Thoracic aorta (tissue), 2 donors: ENCODE data around the gene ACBD7. TPM values are rescaled to one million over a fixed set of nuclear protein-coding genes. Genes with fewer than 3 reads are reported as not detected.

Experiments used
- ATAC-seq: fragments of 150-250 bp; one replicate; pipeline ENCODE4 v1.8.0; 2017; ENCODE audit warnings: low read depth; ENCODE audit not compliant: insufficient number of reproducible peaks, low FRiP score
- DNase-seq: peaks from one replicate; pipeline ENCODE4 v3.0.0-alpha.2; 2020; ENCODE audit warnings: low spot score
- H3K27ac ChIP-seq, 2 donors: fragments of 200-600 bp; sonication (generic); 1 replicate in 1 of 2; 2 replicates in 1 of 2; pipeline ENCODE4 v1.5.1; 2016; ENCODE audit warnings: mild to moderate bottlenecking in 2 of 2, moderate library complexity in 2 of 2
- H3K27me3 ChIP-seq: fragments of 200-600 bp; sonication (generic); replicated peaks from 2 replicates; pipeline ENCODE4 v1.6.0; 2016; ENCODE audit warnings: mild to moderate bottlenecking; ENCODE audit not compliant: insufficient read depth
- H3K36me3 ChIP-seq: fragments of 200-600 bp; sonication (generic); one replicate; pipeline ENCODE4 v1.5.1; 2016
- H3K4me1 ChIP-seq, 2 donors: fragments of 200-600 bp; sonication (generic); 1 replicate in 1 of 2; 2 replicates in 1 of 2; pipeline versions ENCODE4 v1.5.1 to v1.6.0; 2016; ENCODE audit warnings: low read depth in 2 of 2, mild to moderate bottlenecking in 1 of 2; ENCODE audit not compliant: control insufficient read depth in 1 of 2
- H3K4me3 ChIP-seq: fragments of 200-600 bp; sonication (generic); 2 replicates; pipeline ENCODE4 v1.5.1; 2016; ENCODE audit warnings: mild to moderate bottlenecking
- H3K9me3 ChIP-seq: fragments of 200-600 bp; sonication (generic); 2 replicates; pipeline ENCODE4 v1.5.1; 2016
- CTCF ChIP-seq: fragments of 200-600 bp; sonication (generic); IDR thresholded peaks from one replicate; pipeline ENCODE4 v1.5.1; 2019; ENCODE audit warnings: antibody characterized with exemption
- total RNA-seq, 2 donors: library from RNA; depleted of rRNA; stranded (reverse); fragments of >200 nt; gene quantifications; one replicate each; pipeline versions ENCODE4 v1.1.0 to v1.2.3, GENCODE V29; 2016

ACBD7 gene
- total RNA-seq, 2 donors from 2014 or later = 0.41 to 0.63 TPM

- H3K4me1 ChIP-seq = no peaks in the 10 kb centered on the region
- TF ChIP-seq CTCF = no peak
- no peaks in the 10 kb centered on the region for H3K36me3 ChIP-seq
- H3K27ac ChIP-seq = no peak overlapping the region
- no peak for ATAC-seq
- peaks cover 18% of the 10 kb centered on the region for H3K9me3 ChIP-seq
- no peak for DNase-seq
- no peak overlapping the region for H3K4me3 ChIP-seq
- no peaks in the 10 kb centered on the region for H3K27me3 ChIP-seq
Measured at GRCh38 chr10:15060638-15061037, 27.9 kb downstream of the ACBD7 start.

GRCh38 chr10:15059914-15060313, 28.7 kb downstream of the ACBD7 start:
- H3K4me1 ChIP-seq = no peaks in the 10 kb centered on the region
- peaks cover 12% of the 10 kb centered on the region for H3K9me3 ChIP-seq
- no peak overlapping the region for H3K27ac ChIP-seq
- H3K36me3 ChIP-seq = no peaks in the 10 kb centered on the region
- no peak for TF ChIP-seq CTCF
- no peaks in the 10 kb centered on the region for H3K27me3 ChIP-seq
- ATAC-seq (no peak), DNase-seq (no peak)
- H3K4me3 ChIP-seq = no peak overlapping the region

- Histone ChIP-seq H3K4me3 (no peak overlapping the region), H3K27ac (no peak overlapping the region), H3K36me3 (no peaks in the 10 kb centered on the region), H3K9me3 (peaks cover 12% of the 10 kb centered on the region), H3K27me3 (no peaks in the 10 kb centered on the region), H3K4me1 (no peaks in the 10 kb centered on the region)
- DNase-seq (no peak), ATAC-seq (no peak)
- no peak for TF ChIP-seq CTCF
Measured at GRCh38 chr10:15058689-15059088, 29.9 kb downstream of the ACBD7 start.

GRCh38 chr10:15053061-15053460, 35.5 kb downstream of the ACBD7 start:
- Histone ChIP-seq H3K4me1 (no peaks in the 10 kb centered on the region), H3K36me3 (no peaks in the 10 kb centered on the region), H3K27ac (no peak overlapping the region), H3K4me3 (no peak overlapping the region), H3K9me3 (no peaks in the 10 kb centered on the region), H3K27me3 (no peaks in the 10 kb centered on the region)
- no peak for DNase-seq
- no peak for TF ChIP-seq CTCF
- ATAC-seq = no peak

GRCh38 chr10:15052121-15052520, 36.5 kb downstream of the ACBD7 start:
- Histone ChIP-seq H3K27ac (no peak overlapping the region), H3K9me3 (no peaks in the 10 kb centered on the region), H3K4me3 (no peak overlapping the region), H3K36me3 (no peaks in the 10 kb centered on the region), H3K27me3 (no peaks in the 10 kb centered on the region), H3K4me1 (peaks cover 2 to 4% of the 10 kb centered on the region in 2 donors)
- ATAC-seq (no peak), DNase-seq (no peak)
- TF ChIP-seq CTCF = no peak
